Ovary (tissue), 9 donors: ENCODE data around the gene ABCC1. TPM values are rescaled to one million over a fixed set of nuclear protein-coding genes. Genes with fewer than 3 reads are reported as not detected.

Experiments
- DNase-seq, 5 donors: peaks; one replicate each; pipeline ENCODE4 v3.0.0-alpha.2; 2019 to 2020
- H3K27ac ChIP-seq, 2 donors: fragments of 200-600 bp; one replicate each; pipeline versions ENCODE4 v1.5.1 to v1.8.0; 2019 to 2022
- H3K27me3 ChIP-seq: fragments of 200-600 bp; one replicate; pipeline ENCODE4 v1.8.0; 2022
- H3K36me3 ChIP-seq: fragments of 200-600 bp; sonication (generic); one replicate; pipeline ENCODE4 v1.5.1; 2019
- H3K4me1 ChIP-seq: one replicate; pipeline ENCODE4 v1.8.1; 2013; ENCODE audit warnings: mild to moderate bottlenecking, moderate library complexity; ENCODE audit not compliant: insufficient read depth
- H3K4me3 ChIP-seq: fragments of 200-600 bp; sonication (generic); one replicate; pipeline ENCODE4 v1.5.1; 2017
- H3K9me3 ChIP-seq, 2 donors: fragments of 200-600 bp in 1 of 2; sonication (generic) in 1 of 2; one replicate each; pipeline versions ENCODE4 v1.5.1 to v1.8.1; 2013 to 2019; ENCODE audit warnings: mild to moderate bottlenecking in 1 of 2, moderate library complexity in 1 of 2
- CTCF ChIP-seq, 3 donors: fragments of 450-650 bp in 2 of 3; fragments of 200-600 bp in 1 of 3; IDR thresholded peaks; one replicate each; pipeline versions ENCODE4 v1.5.1 to v1.8.0; 2016 to 2022; ENCODE audit warnings: antibody characterized with exemption in 3 of 3, mild to moderate bottlenecking in 1 of 3
- EP300 ChIP-seq: sonication (generic); formaldehyde crosslinking; IDR thresholded peaks from one replicate; pipeline ENCODE4 v1.6.1; 2017; ENCODE audit warnings: antibody characterized with exemption
- POLR2A ChIP-seq: fragments of 450-650 bp; IDR thresholded peaks from one replicate; pipeline ENCODE4 v1.6.1; 2017; ENCODE audit warnings: antibody characterized with exemption, mild to moderate bottlenecking, moderate library complexity
- WGBS, 3 donors: extraction: QIAGEN DNeasy Blood & Tissue Kit in 1 of 3; methylation state at CpG; one replicate each; pipeline versions ENCODE4 v1.1.5 to v1.1.7; 2013 to 2017; 5-methylcytosine and 5-hydroxymethylcytosine counted together
- intact Hi-C, 4 donors: fragments of 100-400 bp; cut with DNase I; formaldehyde crosslinking; loops; one replicate each; pipeline versions ENCODE4 v1.11.0 to v1.15.1; 2022 to 2023
- polyA plus RNA-seq, 2 donors: library from polyadenylated mRNA; stranded (reverse); fragments of 200-250 nt in 1 of 2; fragments of 350-450 nt in 1 of 2; fragmentation: Illumina TruSeq in 1 of 2; extraction: RNeasy Lipid Tissue Mini Kit (QIAGEN cat#74804) in 1 of 2; gene quantifications; one replicate each; pipeline ENCODE4 v1.2.3, GENCODE V29; 2013 to 2014
- total RNA-seq, 7 donors: library from RNA; depleted of rRNA in 2 of 7; stranded (reverse); fragments of >200 nt in 2 of 7; fragmentation: NEBNext Ultra II Directional in 3 of 7; extraction: Animal tissue kit (Norgen Biotek cat#: 25700) in 3 of 7; gene quantifications; one replicate each; pipeline versions ENCODE4 v1.1.0 to v1.2.4, GENCODE V29; 2016 to 2023
- donor health status: DM: no; HTN: no; CAD: no; lungs with moderate emphysema.
- donor health status: DM: no; HTN: no; CAD: no.
- donor health status: Bipolar disorder and iron deficiency.
- donor health status: DM: yes; HTN: yes; CAD: no.
- donor health status: DM: no; HTN: no; CAD: no.
- donor health status: DM: yes; HTN: yes; CAD: no.

Gene ABCC1
- total and polyA plus RNA-seq, 9 donors: 10.0 to 31.1 (median 20.9) TPM

GRCh38 chr16:16082255-16082654, 132.8 kb downstream of the ABCC1 start:
- H3K9me3 ChIP-seq: no peaks in the 10 kb centered on the region
- no peak for TF ChIP-seq POLR2A
- TF ChIP-seq EP300: no peak
- TF ChIP-seq CTCF (IDR thresholded peaks at IDR 0.05): no peak
- intact Hi-C loops: no loop called here
- H3K4me3 ChIP-seq: no peak overlapping the region
- H3K27ac ChIP-seq: no peak overlapping the region
- no peaks in the 10 kb centered on the region for H3K4me1 ChIP-seq
- 90 to 96% (median 93%) methylated on average over 2 of the region's 2 CpGs for WGBS, 3 donors
- H3K36me3 ChIP-seq: peaks cover 4% of the 10 kb centered on the region
- DNase-seq: no peak
- H3K27me3 ChIP-seq: no peaks in the 10 kb centered on the region

GRCh38 chr16:16083421-16084156, 134.2 kb downstream of the ABCC1 start:
- Histone ChIP-seq H3K9me3 (no peaks in the 10 kb centered on the region), H3K36me3 (peaks cover 4% of the 10 kb centered on the region), H3K4me1 (no peaks in the 10 kb centered on the region), H3K4me3 (no peak overlapping the region), H3K27ac (no peak overlapping the region), H3K27me3 (no peaks in the 10 kb centered on the region)
- TF ChIP-seq CTCF (IDR thresholded peaks at IDR 0.05): no peak
- TF ChIP-seq EP300: no peak
- TF ChIP-seq POLR2A: no peak
- WGBS, 3 donors: 96 to 98% (median 98%) methylated on average over 10 of the region's 10 CpGs
- intact Hi-C loops: no loop called here
- no peak for DNase-seq

GRCh38 chr16:16084874-16085273, 135.5 kb downstream of the ABCC1 start:
- Histone ChIP-seq H3K4me3 (no peak overlapping the region), H3K4me1 (no peaks in the 10 kb centered on the region), H3K27me3 (no peaks in the 10 kb centered on the region), H3K27ac (no peak overlapping the region), H3K9me3 (no peaks in the 10 kb centered on the region), H3K36me3 (peaks cover 4% of the 10 kb centered on the region)
- TF ChIP-seq EP300 (no peak), POLR2A (no peak), CTCF (IDR thresholded peaks at IDR 0.05) (no peak)
- WGBS, 3 donors: 93 to 97% (median 97%) methylated on average over 3 of the region's 3 CpGs
- intact Hi-C loops: no loop called here
- no peak for DNase-seq

GRCh38 chr16:16086653-16087446, 137.4 kb downstream of the ABCC1 start:
- Histone ChIP-seq H3K9me3 (no peaks in the 10 kb centered on the region), H3K4me1 (no peaks in the 10 kb centered on the region), H3K27ac (no peak overlapping the region), H3K27me3 (no peaks in the 10 kb centered on the region), H3K36me3 (peaks cover 4% of the 10 kb centered on the region), H3K4me3 (no peak overlapping the region)
- WGBS, 3 donors: 69 to 88% (median 85%) methylated on average over 18 of the region's 18 CpGs
- intact Hi-C loops: no loop called here
- no peak for TF ChIP-seq EP300
- TF ChIP-seq POLR2A: no peak
- TF ChIP-seq CTCF (IDR thresholded peaks at IDR 0.05): no peak
- DNase-seq: no peak
